Measurements from ENCODE around the gene OR5AR1. TPM values are rescaled to one million over a fixed set of nuclear protein-coding genes. Genes with fewer than 3 reads are reported as not detected.

The OR5AR1 gene
- total and polyA plus RNA-seq, 2 donors from 2014 or later, result not detected

- TF ChIP-seq CTCF (IDR thresholded peaks at IDR 0.05; ENCODE audit: borderline replicate concordance, extremely low read depth, insufficient read depth), result no peak
- intact Hi-C loops (cut with DNase I), result no loop called here
- FAIRE-seq (no peak), DNase-seq (no peak)
- H3K4me3 ChIP-seq (ENCODE audit: low read length in 3 of 3), result no peak overlapping the region
- no peaks in the 10 kb centered on the region for H3K36me3 ChIP-seq (ENCODE audit: control insufficient read depth in 2 of 3, insufficient read depth in 3 of 3, low read length in 3 of 3)
- H3K9ac ChIP-seq (ENCODE audit: low read length in 3 of 3), result no peak overlapping the region
- no peak overlapping the region for H3K27ac ChIP-seq (ENCODE audit: low read depth in 2 of 2, low read length in 2 of 2)
- no peaks in the 10 kb centered on the region for H3K27me3 ChIP-seq (ENCODE audit: control insufficient read depth, insufficient read depth, low read length)
- H3K9me3 ChIP-seq (ENCODE audit: control insufficient read depth in 2 of 3, insufficient read depth in 1 of 3, low read length in 3 of 3), result no peaks in the 10 kb centered on the region
- no peaks in the 10 kb centered on the region for H3K4me1 ChIP-seq (ENCODE audit: control insufficient read depth in 2 of 3, insufficient read depth in 2 of 3, low read depth in 1 of 3, low read length in 3 of 3)
Measured at GRCh38 chr11:56693428-56693827, 29.9 kb downstream of the OR5AR1 start.

GRCh38 chr11:56698795-56699194 lies 35.3 kb downstream of the OR5AR1 start, which contains the start of gene OR9G1:
OR9G1 (plus strand) TSS chr11:56699095; CDS start chr11:56700388, 1,293 bp downstream.
- no peaks in the 10 kb centered on the region for H3K9me3 ChIP-seq (ENCODE audit: control insufficient read depth in 2 of 3, insufficient read depth in 1 of 3, low read length in 3 of 3)
- H3K36me3 ChIP-seq (ENCODE audit: control insufficient read depth in 2 of 3, insufficient read depth in 3 of 3, low read length in 3 of 3), result no peaks in the 10 kb centered on the region
- TF ChIP-seq CTCF (IDR thresholded peaks at IDR 0.05; ENCODE audit: borderline replicate concordance, extremely low read depth, insufficient read depth), result no peak
- intact Hi-C loops (cut with DNase I), result no loop called here
- DNase-seq, result no peak
- no peaks in the 10 kb centered on the region for H3K4me1 ChIP-seq (ENCODE audit: control insufficient read depth in 2 of 3, insufficient read depth in 2 of 3, low read depth in 1 of 3, low read length in 3 of 3)
- no peak within 1 kb of the TSS for H3K27ac ChIP-seq (ENCODE audit: low read depth in 2 of 2, low read length in 2 of 2)
- no peak within 1 kb of the TSS for H3K4me3 ChIP-seq (ENCODE audit: low read length in 3 of 3)
- no peak within 1 kb of the TSS for H3K9ac ChIP-seq (ENCODE audit: low read length in 3 of 3)
- no peaks in the 10 kb centered on the region for H3K27me3 ChIP-seq (ENCODE audit: control insufficient read depth, insufficient read depth, low read length)
- no peak for FAIRE-seq

GRCh38 chr11:56700242-56700913 lies 36.9 kb downstream of the OR5AR1 start:
- DNase-seq, result no peak
- FAIRE-seq, result no peak
- Histone ChIP-seq H3K27ac (ENCODE audit: low read depth in 2 of 2, low read length in 2 of 2) (no peak overlapping the region), H3K4me1 (ENCODE audit: control insufficient read depth in 2 of 3, insufficient read depth in 2 of 3, low read depth in 1 of 3, low read length in 3 of 3) (no peaks in the 10 kb centered on the region), H3K27me3 (ENCODE audit: control insufficient read depth, insufficient read depth, low read length) (no peaks in the 10 kb centered on the region), H3K9ac (ENCODE audit: low read length in 3 of 3) (no peak overlapping the region), H3K36me3 (ENCODE audit: control insufficient read depth in 2 of 3, insufficient read depth in 3 of 3, low read length in 3 of 3) (no peaks in the 10 kb centered on the region), H3K9me3 (ENCODE audit: control insufficient read depth in 2 of 3, insufficient read depth in 1 of 3, low read length in 3 of 3) (no peaks in the 10 kb centered on the region), H3K4me3 (ENCODE audit: low read length in 3 of 3) (no peak overlapping the region)
- intact Hi-C loops (cut with DNase I), result loop anchor here (5.0 kb wide), 1 partner anchor 117 kb away; no protein-coding TSS in a partner anchor
- TF ChIP-seq CTCF (IDR thresholded peaks at IDR 0.05; ENCODE audit: borderline replicate concordance, extremely low read depth, insufficient read depth), result no peak

Measured in kidney (tissue), 14 donors.